Endothelial cell of umbilical vein (primary cell): ENCODE data around the gene LTBP1. TPM values are rescaled to one million over a fixed set of nuclear protein-coding genes. Genes with fewer than 3 reads are reported as not detected.

Experiments used
- BruUV-seq: library from RNA; stranded (reverse); fragments of 400-500 nt; replicated peaks from 2 replicates; lab custom pipeline; 2021; lab: Mats Ljungman, UMichigan
- CTCF ChIA-PET: fragments of 300-600, 350-600 bp; sonication (Branson Sonifier 250); formaldehyde crosslinking; loops from one replicate; lab custom pipeline; 2021; ENCODE audit warnings: antibody characterized with exemption, inconsistent platforms; lab: Charles Lee
- POLR2A ChIA-PET: fragments of 300-600, 350-600 bp; sonication (Branson Sonifier 250); formaldehyde crosslinking; loops from one replicate; lab custom pipeline; 2021; ENCODE audit warnings: antibody characterized with exemption, inconsistent platforms; lab: Charles Lee
- DNase-seq: peaks from one replicate; pipeline ENCODE4 v3.0.0-alpha.2; 2011; ENCODE audit warnings: low read depth, low spot score
- FAIRE-seq: peaks from 2 replicates; lab custom pipeline; 2011; peaks lifted over from hg19 to GRCh38; lab: Jason Lieb, UNC
- H2AFZ ChIP-seq: 2 replicates; pipeline ENCODE4 v1.6.0; 2012; ENCODE audit warnings: low read depth, low read length, control low read depth, inconsistent platforms
- H3K27ac ChIP-seq: 2 replicates; pipeline ENCODE4 v1.5.1; 2011; ENCODE audit warnings: low read depth, mild to moderate bottlenecking, control low read depth, low read length, moderate library complexity; ENCODE audit not compliant: insufficient read depth
- H3K27me3 ChIP-seq, 2 experiments: 2 replicates each; pipeline versions ENCODE4 v1.6.0 to v1.6.1; 2011; ENCODE audit warnings: low read length in 2 of 2, mixed read lengths in 1 of 2; ENCODE audit not compliant: control insufficient read depth in 2 of 2, insufficient read depth in 2 of 2
- H3K36me3 ChIP-seq, 2 experiments: 2 replicates in 1 of 2; 3 replicates in 1 of 2; pipeline ENCODE4 v1.5.1; 2011; ENCODE audit warnings: low read length in 2 of 2, mild to moderate bottlenecking in 1 of 2, moderate library complexity in 1 of 2; ENCODE audit not compliant: control insufficient read depth in 2 of 2, insufficient read depth in 2 of 2; ENCODE audit errors: extremely low read depth in 1 of 2
- H3K4me1 ChIP-seq: 3 replicates; pipeline ENCODE4 v1.5.1; 2011; ENCODE audit warnings: mild to moderate bottlenecking, low read length; ENCODE audit not compliant: control insufficient read depth, insufficient read depth; ENCODE audit errors: extremely low read depth
- H3K4me2 ChIP-seq: 2 replicates; pipeline ENCODE4 v1.6.1; 2011; ENCODE audit warnings: low read length, control low read depth, mixed read lengths; ENCODE audit not compliant: insufficient read depth
- H3K4me3 ChIP-seq, 3 experiments: fragments of 200-600 bp in 1 of 3; sonication (generic), shearing (Covaris generic) in 1 of 3; replicated peaks in 1 of 3; 2 replicates each; pipeline ENCODE4 v1.5.1; 2011 to 2016; ENCODE audit warnings: control low read depth in 3 of 3, low read length in 3 of 3, mild to moderate bottlenecking in 2 of 3, inconsistent platforms in 1 of 3, low read depth in 1 of 3, moderate library complexity in 1 of 3; ENCODE audit not compliant: insufficient read depth in 1 of 3
- H3K79me2 ChIP-seq: 2 replicates; pipeline ENCODE4 v1.6.0; 2012; ENCODE audit warnings: low read length, inconsistent platforms; ENCODE audit not compliant: control insufficient read depth, insufficient read depth
- H3K9ac ChIP-seq: replicated peaks from 2 replicates; pipeline ENCODE3; 2011; ENCODE audit warnings: low read length, control low read depth; ENCODE audit not compliant: insufficient read depth; ENCODE audit errors: extremely low read depth
- H3K9me1 ChIP-seq: replicated peaks from 3 replicates; pipeline ENCODE4 v1.6.0; 2011; ENCODE audit warnings: mild to moderate bottlenecking, low read length; ENCODE audit not compliant: control insufficient read depth, insufficient read depth; ENCODE audit errors: extremely low read depth
- H3K9me3 ChIP-seq: replicated peaks from 2 replicates; pipeline ENCODE4 v1.5.1; 2012; ENCODE audit warnings: low read length, inconsistent platforms; ENCODE audit not compliant: control insufficient read depth, insufficient read depth
- H4K20me1 ChIP-seq: replicated peaks from 2 replicates; pipeline ENCODE3; 2011; ENCODE audit warnings: mild to moderate bottlenecking, low read length; ENCODE audit not compliant: control insufficient read depth, insufficient read depth; ENCODE audit errors: extremely low read depth
- EZH2 ChIP-seq: IDR thresholded peaks from 2 replicates; pipeline ENCODE4 v1.6.1; 2012; ENCODE audit warnings: borderline replicate concordance, low read depth, mild to moderate bottlenecking, moderate library complexity, low read length, inconsistent platforms; ENCODE audit not compliant: severe bottlenecking
- FOS ChIP-seq: IDR thresholded peaks from 2 replicates; pipeline ENCODE4 v1.6.1; 2011; ENCODE audit warnings: mild to moderate bottlenecking, low read length, moderate library complexity, borderline replicate concordance; ENCODE audit not compliant: insufficient read depth
- GATA2 ChIP-seq: IDR thresholded peaks from 2 replicates; pipeline ENCODE4 v1.7.0; 2011; ENCODE audit warnings: low read depth, mild to moderate bottlenecking, moderate library complexity, mixed read lengths, low read length; ENCODE audit not compliant: insufficient read length, insufficient read depth
- JUN ChIP-seq: IDR thresholded peaks from 2 replicates; pipeline ENCODE4 v1.6.1; 2011; ENCODE audit warnings: borderline replicate concordance, low read depth; ENCODE audit not compliant: insufficient read length, insufficient read depth
- MAX ChIP-seq: IDR thresholded peaks from 2 replicates; pipeline ENCODE4 v1.6.1; 2011; ENCODE audit not compliant: insufficient read depth, insufficient read length
- MYC ChIP-seq: IDR thresholded peaks from one replicate; pipeline ENCODE4 v1.6.1; 2011; ENCODE audit warnings: mild to moderate bottlenecking, low read depth, low read length
- POLR2A ChIP-seq: IDR thresholded peaks from 2 replicates; pipeline ENCODE4 v1.6.1; 2012; ENCODE audit warnings: low read depth, mild to moderate bottlenecking, control low read depth, low read length
- POLR2AphosphoS5 ChIP-seq: IDR thresholded peaks from 2 replicates; pipeline ENCODE4 v1.6.1; 2012; ENCODE audit warnings: low read depth, mild to moderate bottlenecking, control low read depth, low read length, moderate library complexity; ENCODE audit not compliant: insufficient read depth
- dilution Hi-C: fragments of 300-500 bp; cut with MboI; formaldehyde crosslinking; loops from one replicate; pipeline ENCODE4 v1.15.0; 2019; ENCODE audit warnings: low sequenced_read_pairs; ENCODE audit not compliant: extremely low pct_ligation_motif_present
- intact Hi-C: fragments of 100-400 bp; cut with micrococcal nuclease; formaldehyde crosslinking; loops from one replicate; pipeline ENCODE4 v1.10.0; 2022
- polyA plus RNA-seq, 4 experiments: library from polyadenylated mRNA; depleted of rRNA in 3 of 4; stranded (reverse) in 3 of 4; unstranded in 1 of 4; fragments of >200 nt; gene quantifications; 2 replicates each; pipeline versions ENCODE4 v1.2.1 to v1.2.3, GENCODE V29; 2011 to 2012; ENCODE audit warnings: missing spikeins in 1 of 4
- total RNA-seq: library from RNA; stranded (reverse); gene quantifications from 2 replicates; pipeline ENCODE4 v1.2.3, GENCODE V29; 2021
- TF ChIP-seq, protein P1 (sequence below), 2 donors: IDR thresholded peaks; 1 replicate in 1 of 2; 2 replicates in 1 of 2; pipeline ENCODE4 v1.5.1; 2011; ENCODE audit warnings: low read length in 2 of 2, mild to moderate bottlenecking in 2 of 2, moderate library complexity in 2 of 2, control low read depth in 1 of 2, inconsistent platforms in 1 of 2, low read depth in 1 of 2; ENCODE audit not compliant: insufficient read depth in 1 of 2; ENCODE audit errors: extremely low read depth in 1 of 2

LTBP1 gene
- total and polyA plus RNA-seq, 2 donors (not counting 3 experiments of a cell fraction or from before 2014, with no cell fraction given), result 57.4 to 68.2 TPM

DNA sequence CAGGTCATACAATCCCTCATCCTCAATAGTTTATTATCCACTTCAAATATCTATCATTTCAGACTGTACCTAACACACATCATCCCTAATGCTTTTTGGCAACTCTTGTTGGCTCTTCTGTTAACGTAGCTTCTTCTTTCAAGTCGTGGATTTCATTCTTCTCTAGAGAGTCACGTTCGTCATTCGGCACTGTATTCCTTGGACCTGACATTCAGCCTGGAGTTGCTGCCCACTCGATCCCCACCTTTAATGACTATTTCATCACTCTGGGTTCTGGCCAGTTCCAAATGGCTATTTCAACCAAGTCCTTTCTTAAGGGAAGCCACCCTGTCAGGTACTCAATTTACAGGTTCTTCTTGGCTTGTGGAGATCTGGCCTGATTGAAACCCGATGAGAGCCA is 337.5 kb downstream of the LTBP1 start:
- Histone ChIP-seq H4K20me1 (no peaks in the 10 kb centered on the region), H3K4me3 (no peak overlapping the region), H3K9me3 (no peaks in the 10 kb centered on the region), H3K9me1 (no peaks in the 10 kb centered on the region), H3K4me1 (peaks cover 6% of the 10 kb centered on the region), H2AFZ (no peak overlapping the region), H3K36me3 (peaks cover 0 to 4% of the 10 kb centered on the region in 2 experiments), H3K79me2 (no peaks in the 10 kb centered on the region), H3K9ac (no peak overlapping the region), H3K4me2 (no peak overlapping the region), H3K27me3 (no peaks in the 10 kb centered on the region), H3K27ac (no peak overlapping the region)
- ChIA-PET POLR2A (no interaction called here), CTCF (no interaction called here)
- FAIRE-seq (no peak), DNase-seq (no peak)
- TF ChIP-seq GATA2, result no peak
- no peak for TF ChIP-seq EZH2
- TF ChIP-seq FOS, result no peak
- TF ChIP-seq JUN, result no peak
- TF ChIP-seq MAX, result no peak
- TF ChIP-seq MYC, result no peak
- TF ChIP-seq, protein P1, sequence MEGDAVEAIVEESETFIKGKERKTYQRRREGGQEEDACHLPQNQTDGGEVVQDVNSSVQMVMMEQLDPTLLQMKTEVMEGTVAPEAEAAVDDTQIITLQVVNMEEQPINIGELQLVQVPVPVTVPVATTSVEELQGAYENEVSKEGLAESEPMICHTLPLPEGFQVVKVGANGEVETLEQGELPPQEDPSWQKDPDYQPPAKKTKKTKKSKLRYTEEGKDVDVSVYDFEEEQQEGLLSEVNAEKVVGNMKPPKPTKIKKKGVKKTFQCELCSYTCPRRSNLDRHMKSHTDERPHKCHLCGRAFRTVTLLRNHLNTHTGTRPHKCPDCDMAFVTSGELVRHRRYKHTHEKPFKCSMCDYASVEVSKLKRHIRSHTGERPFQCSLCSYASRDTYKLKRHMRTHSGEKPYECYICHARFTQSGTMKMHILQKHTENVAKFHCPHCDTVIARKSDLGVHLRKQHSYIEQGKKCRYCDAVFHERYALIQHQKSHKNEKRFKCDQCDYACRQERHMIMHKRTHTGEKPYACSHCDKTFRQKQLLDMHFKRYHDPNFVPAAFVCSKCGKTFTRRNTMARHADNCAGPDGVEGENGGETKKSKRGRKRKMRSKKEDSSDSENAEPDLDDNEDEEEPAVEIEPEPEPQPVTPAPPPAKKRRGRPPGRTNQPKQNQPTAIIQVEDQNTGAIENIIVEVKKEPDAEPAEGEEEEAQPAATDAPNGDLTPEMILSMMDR (IDR thresholded peaks at IDR 0.05; ENCODE audit: extremely low read depth in 1 of 2, insufficient read depth in 1 of 2, low read depth in 1 of 2, low read length in 2 of 2), result no peak
- TF ChIP-seq POLR2A, result no peak
- TF ChIP-seq POLR2AphosphoS5, result no peak
- intact Hi-C loops, result no loop called here
- no TSS peak for BruUV-seq
- dilution Hi-C loops, result no loop called here
